ENCODE measurements around the gene PHF1. TPM values are rescaled to one million over a fixed set of nuclear protein-coding genes. Genes with fewer than 3 reads are reported as not detected.

PHF1 gene
- polyA plus RNA-seq, 1 experiment: 54.6 TPM

GRCh38 chr6:33453393-33454008, 42.7 kb downstream of the PHF1 start:
- H3K4me3 ChIP-seq (ENCODE audit: low read depth, low read length): peak overlapping the region; percentile 93
- no peak for DNase-seq (ENCODE audit: low read depth)
- ChIA-PET POLR2A (no interaction called here), CTCF (interaction anchor here (0.8 to 1.1 kb wide), 3 partner anchors 38 to 69 kb away, joined by 3 read pairs; no protein-coding TSS in a partner anchor)
- peaks cover 11% of the 10 kb centered on the region for H3K36me3 ChIP-seq (ENCODE audit: control insufficient read depth, insufficient read depth, low read length)
- TF ChIP-seq CTCF (IDR thresholded peaks at IDR 0.05; ENCODE audit: insufficient read depth, low read depth, low read length): no peak
- no peaks in the 10 kb centered on the region for H3K27me3 ChIP-seq (ENCODE audit: control insufficient read depth, insufficient read depth, low read length)

- ChIA-PET POLR2A (interaction anchor here (0.9 kb wide), 1 partner anchor 36 kb away, joined by 3 read pairs; no protein-coding TSS in a partner anchor), CTCF (interaction anchor here (0.8 to 1.3 kb wide), 4 partner anchors 14 to 70 kb away, joined by 3 to 4 read pairs (median 3); no protein-coding TSS in a partner anchor)
- peak within 1 kb of the TSS; percentile 93 for H3K4me3 ChIP-seq (ENCODE audit: low read depth, low read length)
- peak; percentile 82 for DNase-seq (ENCODE audit: low read depth)
- no peaks in the 10 kb centered on the region for H3K27me3 ChIP-seq (ENCODE audit: control insufficient read depth, insufficient read depth, low read length)
- H3K36me3 ChIP-seq (ENCODE audit: control insufficient read depth, insufficient read depth, low read length): peaks cover 6% of the 10 kb centered on the region
- no peak for TF ChIP-seq CTCF (IDR thresholded peaks at IDR 0.05; ENCODE audit: insufficient read depth, low read depth, low read length)
Observed at GRCh38 chr6:33454009-33454946, 43.5 kb downstream of the PHF1 start, which contains the start of gene ZBTB9. Gene ZBTB9 (plus strand): TSS chr6:33454576. CDS start chr6:33455101, 525 bp downstream.

- no peak for TF ChIP-seq CTCF (IDR thresholded peaks at IDR 0.05; ENCODE audit: insufficient read depth, low read depth, low read length)
- CTCF ChIA-PET: interaction anchor here (1.3 kb wide), 1 partner anchor 13 kb away, joined by 4 read pairs; no protein-coding TSS in a partner anchor
- POLR2A ChIA-PET: no interaction called here
- Histone ChIP-seq H3K4me3 (ENCODE audit: low read depth, low read length) (peak overlapping the region; percentile 93), H3K36me3 (ENCODE audit: control insufficient read depth, insufficient read depth, low read length) (peaks cover 4% of the 10 kb centered on the region; the same call in 1 of the 2 replicates), H3K27me3 (ENCODE audit: control insufficient read depth, insufficient read depth, low read length) (no peaks in the 10 kb centered on the region)
- DNase-seq (ENCODE audit: low read depth): no peak
Observed at GRCh38 chr6:33455051-33455450, 44.2 kb downstream of the PHF1 start.

- POLR2A ChIA-PET: no interaction called here
- CTCF ChIA-PET: no interaction called here
- Histone ChIP-seq H3K36me3 (ENCODE audit: control insufficient read depth, insufficient read depth, low read length) (peaks cover 4% of the 10 kb centered on the region; the same call in 1 of the 2 replicates), H3K27me3 (ENCODE audit: control insufficient read depth, insufficient read depth, low read length) (no peaks in the 10 kb centered on the region), H3K4me3 (ENCODE audit: low read depth, low read length) (no peak overlapping the region)
- DNase-seq (ENCODE audit: low read depth): no peak
- TF ChIP-seq CTCF (IDR thresholded peaks at IDR 0.05; ENCODE audit: insufficient read depth, low read depth, low read length): no peak
Observed at GRCh38 chr6:33456156-33456555, 45.3 kb downstream of the PHF1 start.

- Histone ChIP-seq H3K27me3 (ENCODE audit: control insufficient read depth, insufficient read depth, low read length) (no peaks in the 10 kb centered on the region), H3K4me3 (ENCODE audit: low read depth, low read length) (no peak overlapping the region), H3K36me3 (ENCODE audit: control insufficient read depth, insufficient read depth, low read length) (peaks cover 2% of the 10 kb centered on the region; the same call in 1 of the 2 replicates)
- TF ChIP-seq CTCF (IDR thresholded peaks at IDR 0.05; ENCODE audit: insufficient read depth, low read depth, low read length): no peak
- no peak for DNase-seq (ENCODE audit: low read depth)
- ChIA-PET POLR2A (no interaction called here), CTCF (no interaction called here)
Observed at GRCh38 chr6:33458676-33459075, 47.9 kb downstream of the PHF1 start.

Data from BJ (cell line).